ACC112 (cell line): ENCODE measurements around the gene KRTAP24-1.

Experiments used
- H2AFZ ChIP-seq: fragments of 200-600 bp; sonication (generic); one replicate; pipeline ENCODE4 v1.6.0; 2017; ENCODE audit warnings: antibody characterized with exemption, low read length; ENCODE audit not compliant: unreplicated experiment
- H3K27ac ChIP-seq: fragments of 200-600 bp; sonication (generic); 2 replicates; pipeline ENCODE4 v1.5.1; 2014; ENCODE audit warnings: low read depth, mild to moderate bottlenecking, antibody characterized with exemption, low read length, moderate library complexity
- H3K27me3 ChIP-seq: fragments of 200-600 bp; sonication (generic); 2 replicates; pipeline ENCODE4 v1.6.1; 2014; ENCODE audit warnings: mild to moderate bottlenecking, antibody characterized with exemption, low read length, moderate library complexity, mixed read lengths; ENCODE audit not compliant: insufficient read depth
- H3K36me3 ChIP-seq: fragments of 200-600 bp; sonication (generic); 2 replicates; pipeline ENCODE4 v1.6.1; 2016; ENCODE audit warnings: mild to moderate bottlenecking, antibody characterized with exemption, low read length, moderate library complexity, mixed read lengths; ENCODE audit not compliant: insufficient read depth
- H3K4me1 ChIP-seq: fragments of 200-600 bp; sonication (generic); one replicate; pipeline ENCODE4 v1.6.1; 2016; ENCODE audit warnings: low read length, mixed read lengths; ENCODE audit not compliant: insufficient read depth, unreplicated experiment, control insufficient read depth
- H3K4me3 ChIP-seq: fragments of 200-600 bp; sonication (generic); 2 replicates; pipeline ENCODE4 v1.5.1; 2014; ENCODE audit warnings: mild to moderate bottlenecking, low read depth, low read length
- H3K79me2 ChIP-seq: fragments of 200-600 bp; sonication (generic); one replicate; pipeline ENCODE4 v1.6.0; 2016; ENCODE audit warnings: low read length; ENCODE audit not compliant: control insufficient read depth, unreplicated experiment, insufficient read depth

The KRTAP24-1 gene

GRCh38 chr21:30238168-30238567 lies 44.6 kb downstream of the KRTAP24-1 start:
- no peak overlapping the region for H2AFZ ChIP-seq
- H3K79me2 ChIP-seq: no peaks in the 10 kb centered on the region
- H3K4me1 ChIP-seq: peaks cover 16% of the 10 kb centered on the region
- no peak overlapping the region for H3K27ac ChIP-seq
- no peaks in the 10 kb centered on the region for H3K27me3 ChIP-seq
- no peaks in the 10 kb centered on the region for H3K36me3 ChIP-seq
- no peak overlapping the region for H3K4me3 ChIP-seq

- peaks cover 16% of the 10 kb centered on the region for H3K4me1 ChIP-seq
- no peaks in the 10 kb centered on the region for H3K79me2 ChIP-seq
- H3K27ac ChIP-seq: peak overlapping the region; percentile 16; the same call in 1 of the 2 replicates
- H2AFZ ChIP-seq: no peak overlapping the region
- H3K36me3 ChIP-seq: no peaks in the 10 kb centered on the region
- H3K27me3 ChIP-seq: no peaks in the 10 kb centered on the region
- no peak overlapping the region for H3K4me3 ChIP-seq
These were observed 48.1 kb downstream of the KRTAP24-1 start for GRCh38 chr21:30234643-30235042.

- Histone ChIP-seq H2AFZ (no peak overlapping the region), H3K4me3 (no peak overlapping the region), H3K36me3 (no peaks in the 10 kb centered on the region), H3K79me2 (no peaks in the 10 kb centered on the region), H3K4me1 (peaks cover 16% of the 10 kb centered on the region), H3K27me3 (no peaks in the 10 kb centered on the region), H3K27ac (no peak overlapping the region)
These were observed 48.7 kb downstream of the KRTAP24-1 start for GRCh38 chr21:30234050-30234449.

GRCh38 chr21:30233228-30234020 lies 49.3 kb downstream of the KRTAP24-1 start:
- H3K36me3 ChIP-seq: no peaks in the 10 kb centered on the region
- H3K4me1 ChIP-seq: peaks cover 18% of the 10 kb centered on the region
- no peak overlapping the region for H2AFZ ChIP-seq
- no peaks in the 10 kb centered on the region for H3K27me3 ChIP-seq
- H3K27ac ChIP-seq: no peak overlapping the region
- no peak overlapping the region for H3K4me3 ChIP-seq
- H3K79me2 ChIP-seq: no peaks in the 10 kb centered on the region

- Histone ChIP-seq H3K27me3 (no peaks in the 10 kb centered on the region), H2AFZ (no peak overlapping the region), H3K4me1 (peaks cover 28% of the 10 kb centered on the region), H3K4me3 (no peak overlapping the region), H3K79me2 (no peaks in the 10 kb centered on the region), H3K36me3 (no peaks in the 10 kb centered on the region), H3K27ac (no peak overlapping the region)
These were observed 50.7 kb downstream of the KRTAP24-1 start for GRCh38 chr21:30232011-30232410.
